ENCODE measurements around the gene RAB30.

DNA sequence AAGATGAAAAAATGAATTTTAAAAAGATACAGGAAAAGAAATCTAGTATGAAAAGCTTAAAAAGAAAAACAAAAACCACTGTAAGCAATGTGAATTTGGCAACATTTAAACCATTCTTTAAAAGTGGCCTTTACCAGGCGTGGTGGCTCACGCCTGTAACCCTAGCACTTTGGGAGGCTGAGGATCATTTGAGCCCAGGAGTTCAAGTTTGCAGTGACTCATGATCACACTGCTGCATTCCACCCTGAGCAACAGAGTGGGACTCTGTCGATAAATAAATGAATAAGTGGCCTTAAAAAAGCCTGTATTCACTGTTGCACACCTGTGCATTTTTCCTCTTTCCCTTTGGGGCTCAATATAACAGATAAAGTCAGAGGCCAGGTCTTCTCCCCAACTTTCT, 69.2 kb downstream of the RAB30 start:
- TF ChIP-seq CTCF (IDR thresholded peaks at IDR 0.05; ENCODE audit: low read length), result no peak
- no peak for TF ChIP-seq EZH2 (optimal IDR thresholded peaks at IDR 0.05; ENCODE audit: low read depth, low read length)
- no peak for TF ChIP-seq EZH2phosphoT487 (IDR thresholded peaks at IDR 0.05; ENCODE audit: low read length)

All from MM.1S (cell line).